Pancreas (tissue), 10 donors: Measurements from ENCODE around the gene ZNF317. TPM values are rescaled to one million over a fixed set of nuclear protein-coding genes. Genes with fewer than 3 reads are reported as not detected.

ENCODE experiments used
- ATAC-seq, 4 donors: fragments of 200-7000 bp; cut with Tn5 transposase; one replicate each; pipeline versions ENCODE4 v1.8.0 to v1.9.1; 2020; ENCODE audit warnings: mild to moderate bottlenecking in 4 of 4, moderate library complexity in 4 of 4
- DNase-seq, 6 donors: peaks; one replicate each; pipeline ENCODE4 v3.0.0-alpha.2; 2020
- FAIRE-seq: peaks from 2 replicates; lab custom pipeline; 2012; peaks lifted over from hg19 to GRCh38; lab: Jason Lieb, UNC
- H3K27ac ChIP-seq, 4 donors: fragments of 200-600 bp; sonication (generic); 1 replicate in 3 of 4; 2 replicates in 1 of 4; pipeline versions ENCODE4 v1.5.0 to v1.8.0; 2020
- H3K27me3 ChIP-seq, 4 donors: fragments of 200-600 bp; one replicate each; pipeline ENCODE4 v1.8.0; 2021
- H3K36me3 ChIP-seq, 3 donors: fragments of 200-600 bp; sonication (generic) in 1 of 3; one replicate each; pipeline versions ENCODE4 v1.5.0 to v1.8.0; 2020 to 2021
- H3K4me1 ChIP-seq, 3 donors: fragments of 200-600 bp; one replicate each; pipeline ENCODE4 v1.8.0; 2021
- H3K4me3 ChIP-seq, 4 donors: fragments of 200-600 bp; sonication (generic) in 2 of 4; one replicate each; pipeline versions ENCODE4 v1.5.0 to v1.8.0; 2020 to 2021
- H3K9me3 ChIP-seq, 4 donors: fragments of 200-600 bp; one replicate each; pipeline ENCODE4 v1.8.0; 2021
- CTCF ChIP-seq, 4 donors: fragments of 200-600 bp; sonication (generic) in 3 of 4; IDR thresholded peaks; one replicate each; pipeline versions ENCODE4 v1.5.0 to v1.8.0; 2021; ENCODE audit warnings: antibody characterized with exemption in 4 of 4
- WGBS, 2 donors: extraction: QIAGEN DNeasy Blood & Tissue Kit; methylation state at CpG; one replicate each; pipeline ENCODE4 v1.1.7; 2013; 5-methylcytosine and 5-hydroxymethylcytosine counted together
- intact Hi-C, 3 donors: fragments of 100-400 bp; cut with DNase I; formaldehyde crosslinking; loops; one replicate each; pipeline versions ENCODE4 v1.11.1 to v1.14.2; 2022
- polyA plus RNA-seq, 2 donors: library from polyadenylated mRNA; stranded (reverse); fragments of 200-250 nt; gene quantifications; one replicate each; pipeline ENCODE4 v1.2.3, GENCODE V29; 2013
- total RNA-seq, 6 donors: library from RNA; stranded (reverse); fragmentation: NEBNext Ultra II Directional in 4 of 6; extraction: Animal tissue kit (Norgen Biotek cat#: 25700) in 4 of 6; gene quantifications; one replicate each; pipeline versions ENCODE4 v1.2.1 to v1.2.4, GENCODE V29; 2021 to 2023
- donor health status: healthy with polysubstance abuse.
- donor health status: DM: no; HTN: no; CAD: no; lungs with moderate emphysema.
- donor health status: DM: no; HTN: no; CAD: no.
- donor health status: control.
- donor health status: control.
- donor health status: Bipolar disorder and iron deficiency.
- donor health status: DM: yes; HTN: yes; CAD: no.
- donor health status: DM: no; HTN: no; CAD: no.
- donor health status: DM: no; HTN: no; CAD: no.
- donor health status: DM: yes; HTN: yes; CAD: no.

Gene ZNF317
- total and polyA plus RNA-seq, 8 donors: 12.4 to 38.3 (median 15.4) TPM

- WGBS, 2 donors: 28 to 32% methylated on average over 13 of the region's 13 CpGs
- H3K4me3 ChIP-seq: peak overlapping the region in 1 of 4 donors; percentile 17
- intact Hi-C loops: loop anchor here in 2 of 3 donors (10.0 kb wide), 2 partner anchors 579 to 589 kb away; no protein-coding TSS in a partner anchor
- H3K27me3 ChIP-seq: peaks cover 0 to 4% (median 0%) of the 10 kb centered on the region in 4 donors
- no peaks in the 10 kb centered on the region for H3K9me3 ChIP-seq
- H3K4me1 ChIP-seq: no peaks in the 10 kb centered on the region
- TF ChIP-seq CTCF (IDR thresholded peaks at IDR 0.05): peak; percentile 54 to 93 (median 84)
- H3K36me3 ChIP-seq: no peaks in the 10 kb centered on the region
- H3K27ac ChIP-seq: no peak overlapping the region
- FAIRE-seq: peak; percentile 26
- peak; percentile 45 to 86 (median 71) for DNase-seq
- peak in 3 of 4 donors; percentile 89 to 96 (median 89) for ATAC-seq
These were observed 65.4 kb downstream of the ZNF317 start for GRCh38 chr19:9205501-9206113.

Other genes with a start within 250 kb of the ZNF317 start
- under 1 TPM; under 0.01 to 0.97 (median 0.05) TPM for gene MUC16, start 130.0 kb upstream of the ZNF317 start, total RNA-seq
- under 1 TPM; 0.02 to 0.84 TPM for gene MUC16, start 130.0 kb upstream of the ZNF317 start, polyA plus RNA-seq
- not detected for gene OR1M1, start 53.3 kb upstream of the ZNF317 start, total RNA-seq
- not detected for gene OR1M1, start 53.3 kb upstream of the ZNF317 start, polyA plus RNA-seq
- gene OR7G2, start 32.9 kb upstream of the ZNF317 start, total RNA-seq: not detected
- gene OR7G2, start 32.9 kb upstream of the ZNF317 start, polyA plus RNA-seq: not detected
- gene OR7G1, start 24.6 kb upstream of the ZNF317 start, total RNA-seq: not detected
- gene OR7G1, start 24.6 kb upstream of the ZNF317 start, polyA plus RNA-seq: not detected
- not detected for gene OR7G3, start 13.4 kb upstream of the ZNF317 start, total RNA-seq
- not detected for gene OR7G3, start 13.4 kb upstream of the ZNF317 start, polyA plus RNA-seq
- gene OR7D2, start 38.6 kb downstream of the ZNF317 start, total RNA-seq: not detected
- under 1 TPM; 0.02 to 0.04 TPM for gene OR7D2, start 38.6 kb downstream of the ZNF317 start, polyA plus RNA-seq
- not detected for gene OR7D4, start 79.2 kb downstream of the ZNF317 start, total RNA-seq
- gene OR7D4, start 79.2 kb downstream of the ZNF317 start, polyA plus RNA-seq: not detected
- not detected for gene OR7E24, start 110.5 kb downstream of the ZNF317 start, total RNA-seq
- gene OR7E24, start 110.5 kb downstream of the ZNF317 start, polyA plus RNA-seq: not detected
- gene ZNF699, start 169.4 kb downstream of the ZNF317 start, total RNA-seq: 1 to 10 TPM; 1.1 to 3.4 (median 1.7) TPM
- gene ZNF699, start 169.4 kb downstream of the ZNF317 start, polyA plus RNA-seq: 1 to 10 TPM in 1 of 2 donors, under 1 TPM in 1; 0.96 to 1.3 TPM
- gene ZNF559, start 183.8 kb downstream of the ZNF317 start, total RNA-seq: 10 to 100 TPM in 1 of 6 donors, 1 to 10 TPM in 5; 3.2 to 13.0 (median 5.7) TPM
- 10 to 100 TPM; 14.9 to 19.4 TPM for gene ZNF559, start 183.8 kb downstream of the ZNF317 start, polyA plus RNA-seq
- gene ZNF177, start 222.6 kb downstream of the ZNF317 start, total RNA-seq: 1 to 10 TPM in 1 of 6 donors, under 1 TPM in 4, not detected in 1; 0.32 to 2.0 (median 0.83) TPM
- gene ZNF177, start 222.6 kb downstream of the ZNF317 start, polyA plus RNA-seq: 1 to 10 TPM; 1.8 to 4.3 TPM